AG09319 (cell line): ENCODE measurements around the gene CNTRL.
"Not testable (repeated sequence)": the region's sequence is repeated elsewhere in the genome, so short reads cannot be mapped to it uniquely, and the experiment has no call there.

Experiments used
- DNase-seq: peaks from one replicate; pipeline ENCODE4 v3.0.0-alpha.2; 2010; ENCODE audit warnings: low read depth; ENCODE audit errors: extremely low read depth
- CTCF ChIP-seq: IDR thresholded peaks from 2 replicates; pipeline ENCODE4 v1.5.1; 2011; ENCODE audit warnings: low read depth, mild to moderate bottlenecking, inconsistent platforms, low read length, moderate library complexity

CNTRL gene

GRCh38 chr9:121171236-121171635 is 96.5 kb downstream of the CNTRL start:
- no peak for TF ChIP-seq CTCF
- no peak for DNase-seq

- DNase-seq, result no peak
- TF ChIP-seq CTCF, result no peak
These were observed 98.2 kb downstream of the CNTRL start for GRCh38 chr9:121172726-121173487.

GRCh38 chr9:121173501-121173900 is 98.7 kb downstream of the CNTRL start:
- no peak for TF ChIP-seq CTCF
- DNase-seq, result no peak

- no peak for DNase-seq
- no peak for TF ChIP-seq CTCF
These were observed 104.1 kb downstream of the CNTRL start for GRCh38 chr9:121178676-121179372.

- not testable (repeated sequence) for DNase-seq
These were observed 104.6 kb downstream of the CNTRL start for GRCh38 chr9:121179373-121179721.

GRCh38 chr9:121179930-121180681 is 105.4 kb downstream of the CNTRL start:
- DNase-seq, result no peak
- no peak for TF ChIP-seq CTCF

- no peak for DNase-seq
- no peak for TF ChIP-seq CTCF
These were observed 107.5 kb downstream of the CNTRL start for GRCh38 chr9:121182101-121182836.
